Fibroblast of skin of scalp (primary cell): Measurements from ENCODE around the gene NEAT1. TPM values are rescaled to one million over a fixed set of nuclear protein-coding genes. Genes with fewer than 3 reads are reported as not detected.

Source experiments
- DNase-seq: peaks from one replicate; pipeline ENCODE4 v3.0.0-alpha.2; 2013
- polyA plus RNA-seq, 2 experiments: library from polyadenylated mRNA; unstranded; fragments of 120-200 nt; gene quantifications; one replicate each; pipeline ENCODE4 v1.2.1, GENCODE V29; 2013; ENCODE audit not compliant: insufficient read length in 2 of 2

The NEAT1 gene
- 140 TPM for polyA plus RNA-seq (2013, experiment 1 of 2; ENCODE audit: insufficient read length)
- 128 TPM for polyA plus RNA-seq (2013, experiment 2 of 2; ENCODE audit: insufficient read length)

DNA sequence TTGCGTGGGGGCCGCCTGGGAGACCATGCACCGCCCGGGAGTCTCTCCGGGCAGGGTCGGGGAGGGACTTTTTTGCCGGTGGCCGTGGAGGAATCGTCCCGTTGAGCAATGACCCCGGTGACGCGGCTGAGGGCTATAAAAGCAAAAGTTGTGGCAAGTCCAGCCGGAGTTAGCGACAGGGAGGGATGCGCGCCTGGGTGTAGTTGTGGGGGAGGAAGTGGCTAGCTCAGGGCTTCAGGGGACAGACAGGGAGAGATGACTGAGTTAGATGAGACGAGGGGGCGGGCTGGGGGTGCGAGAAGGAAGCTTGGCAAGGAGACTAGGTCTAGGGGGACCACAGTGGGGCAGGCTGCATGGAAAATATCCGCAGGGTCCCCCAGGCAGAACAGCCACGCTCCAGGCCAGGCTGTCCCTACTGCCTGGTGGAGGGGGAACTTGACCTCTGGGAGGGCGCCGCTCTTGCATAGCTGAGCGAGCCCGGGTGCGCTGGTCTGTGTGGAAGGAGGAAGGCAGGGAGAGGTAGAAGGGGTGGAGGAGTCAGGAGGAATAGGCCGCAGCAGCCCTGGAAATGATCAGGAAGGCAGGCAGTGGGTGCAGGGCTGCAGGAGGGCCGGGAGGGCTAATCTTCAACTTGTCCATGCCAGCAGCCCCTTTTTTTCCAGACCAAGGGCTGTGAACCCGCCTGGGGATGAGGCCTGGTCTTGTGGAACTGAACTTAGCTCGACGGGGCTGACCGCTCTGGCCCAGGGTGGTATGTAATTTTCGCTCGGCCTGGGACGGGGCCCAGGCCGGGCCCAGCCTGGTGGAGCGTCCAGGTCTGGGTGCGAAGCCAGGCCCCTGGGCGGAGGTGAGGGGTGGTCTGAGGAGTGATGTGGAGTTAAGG, at the start of gene NEAT1:
Gene NEAT1, plus strand, starts transcription at position 166 of the 883 bp plus-strand sequence.
- peak; percentile 97 for DNase-seq

DNA sequence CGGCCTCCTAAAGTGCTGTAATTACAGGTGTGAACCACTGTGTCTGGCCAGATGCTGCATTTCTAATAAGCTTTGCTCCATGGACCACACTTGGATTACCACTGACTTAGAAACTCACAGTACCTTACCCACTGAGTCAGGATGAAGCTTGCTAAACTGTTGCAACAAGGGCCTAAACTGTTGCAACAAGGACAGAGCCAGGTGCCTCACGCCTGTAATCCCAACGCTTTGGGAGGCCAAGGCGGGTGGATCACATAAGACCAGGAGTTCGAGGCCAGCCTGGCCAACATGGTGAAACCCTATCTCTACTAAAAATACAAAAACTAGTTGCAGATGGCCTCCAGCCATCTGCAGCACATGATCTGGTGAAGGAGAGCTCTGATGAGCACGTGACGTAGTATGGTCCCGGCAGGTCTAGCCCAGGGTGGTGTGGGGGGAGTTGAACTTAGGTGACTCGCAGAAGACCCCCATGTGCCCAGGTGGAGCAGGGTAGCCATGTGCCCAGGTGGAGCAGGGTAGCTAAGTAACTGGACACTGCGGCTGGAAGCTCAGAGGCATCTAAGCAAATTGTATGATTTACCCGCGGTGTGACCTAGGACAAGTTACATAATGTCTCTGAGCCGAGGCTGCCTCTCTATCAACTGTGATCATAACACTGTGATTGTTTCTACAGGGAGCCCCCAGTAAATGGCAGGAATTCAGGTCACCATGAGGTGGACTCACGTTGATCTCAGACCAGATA, 48.6 kb upstream of the NEAT1 start:
- no peak for DNase-seq

DNA sequence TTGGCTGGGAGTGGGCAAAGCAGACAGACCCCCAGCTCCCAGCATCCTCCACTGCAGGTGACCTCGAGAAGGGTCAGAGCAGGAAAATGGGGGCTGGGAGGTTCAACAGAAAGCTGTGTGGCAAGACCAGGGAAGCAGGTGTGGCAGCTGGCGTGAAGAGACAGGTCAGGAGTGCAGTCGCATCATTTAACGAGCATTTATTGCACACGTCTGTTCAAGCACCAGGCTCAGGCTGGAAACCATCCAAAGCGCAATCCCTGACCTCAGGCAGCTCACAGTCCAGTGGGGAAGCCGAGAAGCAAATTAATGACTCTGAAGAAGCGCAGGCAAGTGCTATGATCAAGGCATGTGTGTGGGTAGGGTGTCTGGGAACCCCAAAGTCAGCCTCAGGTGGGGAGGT, 47.6 kb upstream of the NEAT1 start:
- no peak for DNase-seq

DNA sequence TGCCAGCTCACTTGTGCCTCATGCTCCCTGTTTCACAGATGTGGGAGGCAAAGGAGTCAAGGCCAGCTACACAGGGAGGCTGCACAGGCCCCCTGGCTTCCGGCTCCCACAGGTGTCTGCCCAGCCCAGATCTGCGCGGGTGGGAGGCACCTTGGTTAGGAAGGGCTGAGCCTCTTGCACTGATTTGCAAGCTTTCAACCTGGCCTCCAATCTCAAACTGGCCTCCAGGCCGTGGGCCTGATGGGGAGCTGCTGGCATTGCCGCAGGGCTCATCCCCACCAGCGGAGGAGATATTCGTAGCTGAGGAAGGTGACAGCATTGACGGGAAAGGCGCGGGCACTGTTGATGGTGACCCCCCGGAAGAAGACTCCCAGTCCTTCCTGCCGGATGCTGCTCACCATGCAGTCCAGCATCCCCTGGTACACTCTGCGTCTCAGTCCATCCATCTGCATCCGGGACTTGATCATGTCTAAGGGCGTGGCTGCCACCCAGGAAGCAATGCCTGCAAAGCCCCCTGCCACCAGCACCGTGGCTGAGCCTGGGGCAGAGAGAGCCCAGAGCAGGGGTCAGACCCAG, 46.4 kb upstream of the NEAT1 start:
- DNase-seq = no peak

DNA sequence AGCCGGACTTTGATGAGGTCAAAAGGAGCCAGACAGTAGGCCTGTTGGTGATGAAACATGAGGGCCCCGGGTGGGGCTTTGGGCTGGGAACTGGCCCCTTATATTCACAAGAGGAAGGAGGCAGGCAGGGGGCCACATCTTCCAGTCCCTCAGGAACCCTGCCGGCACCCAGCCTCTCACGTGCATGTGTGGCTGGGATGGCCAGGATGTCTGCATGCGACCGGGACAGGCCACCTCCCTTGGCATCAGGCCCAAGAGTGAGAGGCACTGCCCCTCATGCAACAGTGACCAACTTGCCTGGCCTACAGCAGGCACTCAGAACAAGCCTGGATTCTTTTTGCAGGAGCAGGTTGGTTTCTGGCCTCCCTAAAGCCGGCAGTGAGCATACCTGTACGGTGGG, 45.6 kb upstream of the NEAT1 start:
- DNase-seq = no peak

DNA sequence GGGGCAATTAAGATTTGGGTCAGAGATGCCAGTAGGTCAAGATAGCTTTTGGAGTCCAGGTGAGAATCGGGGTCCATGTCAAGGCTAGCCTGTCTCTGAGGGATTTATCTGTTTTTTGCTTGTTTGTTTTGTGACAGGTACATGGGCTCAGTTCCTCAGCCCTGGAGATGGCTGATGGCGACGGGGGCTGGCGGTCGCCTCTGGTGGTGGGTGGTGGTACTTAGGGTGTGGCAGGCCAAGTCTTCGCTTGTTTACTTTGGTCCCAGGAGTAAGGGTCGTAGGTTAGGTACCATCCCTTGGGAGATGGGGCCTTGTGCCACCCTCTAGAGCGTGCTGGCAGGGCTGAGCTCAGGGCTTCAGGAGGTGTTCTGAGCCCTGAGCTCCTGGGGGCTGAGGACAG, 44.8 kb upstream of the NEAT1 start:
- no peak for DNase-seq

DNA sequence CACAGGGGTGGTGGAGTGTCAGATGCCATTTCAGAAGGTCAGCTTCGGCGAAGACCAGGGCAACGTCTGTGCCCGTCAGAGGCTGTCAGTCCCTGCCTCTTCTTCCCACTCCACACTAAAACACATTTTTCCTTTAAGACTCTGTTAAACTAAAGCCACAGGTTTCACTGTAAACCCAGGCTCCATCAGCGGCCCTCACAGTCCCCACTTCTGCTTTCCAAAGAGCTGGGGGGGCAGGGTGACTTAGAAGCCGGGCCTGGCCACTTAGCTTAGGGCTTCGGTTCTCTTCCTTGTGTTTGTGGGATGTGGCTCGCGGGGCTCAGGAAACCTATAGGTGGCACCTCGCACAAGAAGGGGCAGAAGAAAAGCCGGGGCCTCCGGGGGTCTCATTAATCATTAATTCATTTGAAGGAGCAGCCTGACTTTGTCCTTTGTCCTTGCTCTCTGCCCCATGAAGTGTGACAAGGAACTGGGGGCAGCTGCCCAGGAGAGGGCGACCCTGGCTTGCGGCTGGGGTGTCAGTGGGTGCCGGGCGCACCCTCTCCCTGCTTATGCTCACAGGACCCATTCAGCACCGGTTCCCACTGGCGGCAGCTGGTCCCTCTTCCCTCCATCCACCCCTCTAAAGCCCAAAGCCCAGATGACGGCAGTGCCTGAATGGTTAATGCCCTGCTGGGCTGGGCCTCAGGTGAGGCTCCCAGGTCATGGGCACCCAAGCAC, 44.2 kb upstream of the NEAT1 start:
- no peak for DNase-seq

DNA sequence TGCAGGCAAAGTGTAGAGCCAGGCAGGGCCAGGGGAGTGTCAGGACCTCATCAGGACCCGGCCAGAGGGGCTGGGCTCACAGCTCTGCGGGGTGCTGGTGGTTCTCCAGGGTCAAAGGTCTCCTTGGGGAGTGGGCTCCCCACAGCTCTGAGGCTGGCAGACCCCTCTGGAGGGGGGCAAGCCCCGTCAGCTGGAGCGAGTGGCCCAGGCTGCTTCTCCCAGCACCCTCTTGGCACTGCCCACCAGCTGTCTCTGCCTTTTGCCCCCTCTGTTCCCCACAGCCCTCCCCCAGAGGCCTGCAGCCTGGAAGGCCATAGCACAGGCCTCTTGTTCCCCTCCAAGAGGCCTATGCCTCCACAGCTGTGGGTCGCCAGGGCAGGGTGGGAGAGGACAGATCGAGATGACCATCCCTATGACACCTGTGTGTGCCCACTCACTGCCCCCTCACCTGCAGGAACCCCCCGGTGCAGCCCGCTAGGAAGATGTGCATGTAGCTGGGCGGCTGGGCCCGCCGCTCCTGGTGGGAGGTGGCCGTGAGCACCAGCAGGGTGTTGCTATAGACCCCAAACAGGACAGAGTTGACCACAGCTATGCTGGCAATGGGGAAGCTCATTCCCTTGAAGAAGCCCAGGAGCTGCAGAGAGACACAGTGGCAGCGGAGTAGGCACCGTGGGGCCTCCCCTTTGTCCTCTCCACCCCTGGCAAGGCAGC, 43.5 kb upstream of the NEAT1 start:
- no peak for DNase-seq

DNA sequence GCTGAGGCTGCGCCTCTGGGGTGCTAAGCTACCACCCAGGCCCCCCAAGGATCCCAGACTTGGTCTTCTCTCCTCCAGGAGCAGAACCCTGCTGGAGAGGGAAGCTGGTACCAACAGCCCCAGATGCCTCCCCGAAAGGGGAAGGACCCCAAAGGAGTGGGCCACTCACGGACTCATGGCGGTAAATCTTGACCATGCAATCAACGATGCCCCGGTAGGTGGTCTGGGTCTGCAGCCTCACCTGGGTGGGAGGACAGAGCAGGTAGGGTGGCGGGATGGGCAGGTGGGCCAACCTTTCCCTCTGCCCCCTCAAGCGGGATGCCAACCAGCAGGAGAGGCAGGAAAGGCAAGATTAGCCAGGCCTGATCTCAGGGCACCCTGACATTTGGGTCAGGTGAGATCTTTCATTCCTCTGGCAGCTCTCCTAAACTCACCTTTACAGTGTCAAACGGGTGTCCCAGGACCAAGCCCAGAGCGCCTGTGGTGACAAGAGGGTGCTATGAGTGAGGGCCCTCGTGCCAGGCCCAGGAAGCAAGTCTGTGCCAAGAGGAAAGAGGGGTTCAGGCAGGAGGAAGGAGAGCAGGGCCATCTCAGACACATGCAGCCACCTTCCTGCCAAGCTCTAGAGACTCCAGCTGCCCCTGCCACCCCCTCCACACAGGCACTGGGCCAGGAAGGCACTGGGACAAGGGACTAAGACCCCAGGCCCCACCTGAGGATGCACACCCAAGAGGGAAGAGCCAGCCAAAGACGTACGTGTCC, 42.7 kb upstream of the NEAT1 start:
- DNase-seq = no peak

DNA sequence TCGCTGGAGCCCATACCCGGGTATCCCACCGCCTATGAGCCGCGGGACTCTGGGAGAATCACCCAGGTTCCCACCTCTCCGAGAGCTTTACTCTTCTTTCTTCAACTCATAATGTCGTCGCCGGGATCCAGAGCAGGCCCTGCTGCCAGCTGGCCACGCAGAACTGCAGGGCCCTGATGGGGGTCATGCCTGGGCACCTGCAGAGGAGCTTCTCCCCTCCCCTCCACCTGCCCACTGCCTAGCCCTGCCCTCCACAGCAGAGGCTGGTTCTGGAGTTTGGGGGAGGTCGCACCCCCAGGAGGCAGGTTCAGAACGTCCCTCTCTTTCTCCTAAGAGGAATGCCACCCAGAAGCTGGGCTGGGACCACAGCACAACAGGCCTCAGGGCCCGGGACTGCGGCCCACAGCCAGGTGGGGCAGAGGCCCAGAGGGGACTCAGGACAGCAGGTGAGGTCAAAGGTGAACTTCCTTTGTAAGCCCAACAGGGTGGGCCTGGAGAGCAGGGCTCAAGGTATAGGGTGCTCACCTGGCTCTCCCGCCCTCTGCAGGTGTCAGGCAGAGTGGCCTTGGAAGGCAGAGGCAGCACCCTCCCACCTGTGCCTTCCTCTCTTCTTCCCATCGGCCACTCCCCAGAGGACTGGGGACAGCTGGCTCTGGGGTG, 42.0 kb upstream of the NEAT1 start:
- DNase-seq = no peak

DNA sequence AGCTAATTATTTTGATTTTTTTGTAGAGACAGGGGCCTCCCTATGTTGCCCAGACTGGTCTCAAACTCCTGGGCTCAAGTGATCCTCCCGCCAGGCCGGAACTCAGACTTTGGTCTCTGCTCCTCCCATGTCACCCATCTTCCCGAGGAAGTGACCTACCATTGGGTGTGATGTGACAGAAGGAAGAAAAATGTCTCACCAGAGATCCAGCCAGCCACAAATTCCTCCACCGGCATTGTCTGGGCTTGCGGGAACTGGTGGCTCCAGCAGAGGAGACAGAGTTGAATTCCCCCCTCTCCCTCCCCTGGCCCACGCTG, 40.9 kb upstream of the NEAT1 start:
- DNase-seq = peak; percentile 80

DNA sequence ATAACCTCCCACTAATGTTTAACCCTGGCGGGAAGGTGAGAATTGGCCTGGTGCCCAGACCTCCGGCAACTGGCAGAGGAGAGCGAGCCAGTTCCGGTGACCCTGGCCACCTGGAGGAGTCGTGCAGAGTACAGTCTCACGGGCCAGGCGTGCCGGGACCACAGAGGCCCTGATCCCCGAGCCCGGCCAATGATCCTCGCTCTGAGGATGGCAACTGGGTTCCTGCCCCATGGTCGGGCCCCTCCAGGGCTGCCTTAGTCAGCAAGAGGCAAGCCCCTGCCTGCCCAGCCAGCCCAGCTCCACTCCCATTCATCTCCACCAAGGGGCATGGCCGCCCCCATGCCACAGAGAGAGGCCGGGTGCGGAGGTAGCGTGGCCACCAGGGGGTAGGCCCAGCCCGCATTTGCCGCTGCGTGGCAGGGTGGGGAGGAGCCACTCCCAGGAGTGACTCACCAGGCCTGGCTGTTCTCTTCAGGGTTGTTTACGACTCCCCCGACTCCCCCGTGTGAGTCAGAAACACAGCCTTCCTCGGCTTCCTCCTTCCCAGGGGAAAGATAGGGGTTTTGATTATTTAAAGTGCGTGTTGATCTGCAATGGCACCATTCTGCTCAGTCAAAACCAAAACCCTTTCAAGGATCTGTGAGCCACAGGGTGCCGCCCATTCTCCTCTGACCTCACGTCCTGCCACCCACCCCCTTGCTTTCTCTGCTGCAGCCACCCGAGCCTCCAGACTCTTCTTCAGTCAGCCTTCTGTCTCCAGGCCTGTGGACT, 40.4 kb upstream of the NEAT1 start, which contains the start of gene SLC25A45:
Gene SLC25A45, minus strand, starts transcription at position 614 of the 771 bp plus-strand sequence. CDS start 695 bp downstream, outside the sequence.
- peak; percentile 99 for DNase-seq

DNA sequence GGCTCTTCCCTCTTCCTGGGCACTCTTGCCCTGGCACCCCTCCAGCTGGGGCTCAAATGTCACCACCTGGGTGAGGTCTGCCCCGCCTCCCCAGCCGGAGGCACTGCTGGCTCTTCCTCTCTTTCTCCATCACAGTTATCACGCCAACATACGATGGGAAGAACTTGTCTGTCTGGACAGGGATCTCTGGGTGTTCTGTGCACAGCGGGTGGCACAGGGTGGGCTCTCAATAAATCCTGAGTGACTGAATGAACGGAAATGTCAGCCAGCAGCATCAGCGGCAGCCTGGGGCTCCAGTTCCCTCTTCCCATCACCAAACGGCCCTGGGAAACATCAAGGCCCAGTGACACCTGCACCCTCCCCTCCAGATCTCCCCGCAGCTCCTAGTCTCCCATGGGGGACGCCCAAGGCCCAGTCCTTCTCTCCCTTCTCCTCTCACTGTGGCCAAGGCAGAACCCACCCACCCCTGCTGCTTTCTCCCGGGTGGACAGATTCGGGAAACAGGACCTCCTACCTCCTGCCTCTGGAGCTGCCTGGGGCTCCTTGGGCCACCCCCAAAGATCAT, 39.7 kb upstream of the NEAT1 start:
- no peak for DNase-seq

DNA sequence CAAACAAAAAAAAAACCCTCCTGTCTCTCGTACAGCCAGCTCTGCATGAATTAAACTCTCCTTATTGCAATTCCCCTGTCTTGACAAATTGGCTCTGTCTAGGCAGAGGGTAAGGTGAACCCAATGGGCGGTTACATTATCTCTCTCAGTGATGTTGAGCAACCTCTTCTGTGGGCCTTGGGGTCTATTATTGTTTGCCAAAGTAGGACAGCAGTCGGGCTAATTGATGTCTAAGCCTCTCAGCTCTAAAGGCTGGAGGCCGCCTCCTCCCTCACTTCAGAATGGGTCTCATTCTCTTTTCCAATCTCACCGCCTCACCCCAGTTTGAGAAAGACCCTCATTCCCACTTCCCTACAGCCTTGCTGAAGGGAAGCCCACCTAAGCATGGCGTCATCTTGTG, 38.8 kb upstream of the NEAT1 start:
- DNase-seq = no peak

DNA sequence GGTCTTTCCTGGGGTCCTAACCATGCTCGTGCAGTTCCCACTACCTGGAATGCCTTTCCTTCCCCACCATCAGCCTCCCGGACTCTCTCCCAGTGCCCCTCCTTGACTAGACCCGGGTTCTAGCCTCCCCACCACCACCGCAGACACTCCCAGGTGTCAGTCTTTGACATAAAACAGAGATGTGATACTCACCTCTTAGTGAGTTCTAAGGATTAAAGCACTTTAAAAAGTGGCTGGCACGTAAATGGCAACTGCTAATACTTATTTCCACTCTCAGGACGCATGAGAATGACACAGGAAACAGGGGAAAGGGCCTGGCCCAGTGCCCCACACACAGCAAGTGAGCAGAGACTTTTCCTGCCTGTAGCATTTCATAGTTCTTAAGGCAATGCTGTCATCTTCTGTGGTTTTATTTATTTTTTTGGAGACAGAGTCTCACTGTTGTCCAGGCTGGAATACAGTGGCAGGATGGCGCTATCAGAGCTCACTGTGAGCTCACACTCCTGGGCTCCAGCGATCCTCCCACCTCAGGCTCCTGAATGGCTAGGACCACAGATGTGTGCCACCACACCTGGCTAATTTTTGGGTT, 38.2 kb upstream of the NEAT1 start:
- DNase-seq = peak; percentile 46

DNA sequence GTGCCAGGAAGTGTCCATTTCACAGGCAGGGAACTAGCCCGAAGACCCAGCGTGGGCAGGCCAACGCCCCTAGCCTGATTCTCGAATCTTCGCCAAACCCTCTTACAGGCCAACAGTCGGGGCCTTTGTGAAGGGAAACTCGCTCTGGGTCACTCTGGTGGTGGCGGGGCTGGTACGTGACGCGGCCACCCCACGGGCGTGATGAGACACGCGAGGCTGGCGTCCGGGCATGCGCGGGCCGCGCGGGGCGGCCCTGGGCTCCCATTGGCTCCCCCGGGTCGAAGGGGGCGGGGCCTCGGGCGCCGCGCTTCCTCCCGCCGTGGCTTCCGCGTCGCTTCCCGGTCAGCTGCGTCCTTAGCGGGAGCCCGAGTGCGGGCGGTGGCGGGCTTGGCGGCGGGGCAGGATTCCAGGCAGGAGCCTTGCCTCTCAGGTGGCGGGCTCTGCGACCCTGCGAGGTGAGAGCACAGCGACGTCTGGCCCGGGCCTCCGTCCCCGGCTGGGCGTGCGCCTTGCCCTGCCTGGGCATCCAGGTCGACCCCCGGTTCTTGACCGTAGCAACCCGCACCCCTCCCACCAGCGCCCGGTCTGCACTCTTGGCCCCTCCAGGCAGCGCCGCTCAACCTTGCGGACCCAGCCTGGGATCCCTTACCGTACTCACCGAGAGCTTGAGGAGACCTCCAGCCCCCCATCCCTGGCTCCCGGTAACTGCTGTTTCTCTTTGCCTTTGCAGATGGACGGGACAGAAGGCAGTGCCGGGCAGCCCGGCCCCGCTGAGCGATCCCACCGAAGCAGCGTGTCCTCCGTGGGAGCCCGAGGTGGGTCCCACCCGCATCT, 36.1 kb upstream of the NEAT1 start, which contains the start of gene FRMD8:
Gene FRMD8, plus strand, starts transcription at position 331 of the 834 bp plus-strand sequence. Its CDS starts 400 bp downstream, at position 731.
- DNase-seq = peak; percentile 80

DNA sequence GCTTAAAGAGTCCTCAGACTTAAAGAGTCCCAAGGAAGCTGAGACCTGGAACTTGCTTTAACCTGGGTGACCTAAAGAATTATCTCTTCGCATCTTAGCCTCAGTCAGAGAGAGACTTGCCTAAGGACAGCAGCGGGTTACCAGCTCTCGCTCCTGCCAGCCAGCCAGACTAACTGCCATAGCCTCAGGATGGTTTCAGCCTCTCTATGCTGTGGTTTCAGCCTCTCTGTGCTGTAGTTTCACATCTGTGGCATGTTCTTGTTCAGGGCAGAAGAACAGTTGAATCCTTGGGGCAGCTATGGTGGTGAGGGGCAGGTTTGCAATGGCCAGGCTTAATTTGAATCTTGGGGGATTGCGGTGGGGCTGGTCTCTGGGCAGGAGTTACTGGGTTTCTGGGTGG, 33.9 kb upstream of the NEAT1 start:
- DNase-seq = no peak
